IMR-90 (cell line): ENCODE results near the gene GCM1. TPM values are rescaled to one million over a fixed set of nuclear protein-coding genes. Genes with fewer than 3 reads are reported as not detected.

ENCODE experiments used
- ATAC-seq: fragments of 200-7000 bp; cut with Tn5 transposase; 2 replicates; pipeline ENCODE4 v1.9.1; 2020; ENCODE audit warnings: low read depth, mild to moderate bottlenecking, moderate library complexity
- BruUV-seq: library from RNA; stranded (reverse); fragments of 400-500 nt; replicated peaks from 2 replicates; lab custom pipeline; 2021; lab: Mats Ljungman, UMichigan
- CTCF ChIA-PET: fragments of 300-600 bp; formaldehyde crosslinking; extraction: SDS; loops from one replicate; lab custom pipeline; 2021; ENCODE audit warnings: antibody characterized with exemption; lab: Yijun Ruan, JAX
- POLR2A ChIA-PET: fragments of 300-600 bp; sonication (Branson Sonifier 250); formaldehyde crosslinking; loops from one replicate; lab custom pipeline; 2022; ENCODE audit warnings: antibody characterized with exemption; ENCODE audit not compliant: unreplicated experiment; lab: Charles Lee
- DNase-seq: peaks from one replicate; pipeline ENCODE4 v3.0.0; 2013
- H2AFZ ChIP-seq: replicated peaks from 2 replicates; pipeline ENCODE3; 2013; ENCODE audit warnings: low read length, mild to moderate bottlenecking; ENCODE audit not compliant: poor library complexity
- H2AK5ac ChIP-seq: 2 replicates; pipeline ENCODE4 v1.6.1; 2013; ENCODE audit warnings: low read depth, low read length, inconsistent platforms
- H2AK9ac ChIP-seq: replicated peaks from 2 replicates; pipeline ENCODE3; 2013; ENCODE audit warnings: mild to moderate bottlenecking, low read depth, low read length, moderate library complexity; ENCODE audit not compliant: poor library complexity
- H2BK120ac ChIP-seq: 2 replicates; pipeline ENCODE4 v1.6.1; 2013; ENCODE audit warnings: low read depth, low read length, inconsistent platforms
- H2BK15ac ChIP-seq: 3 replicates; pipeline ENCODE4 v1.6.1; 2013; ENCODE audit warnings: low read depth, low read length, inconsistent platforms
- H2BK20ac ChIP-seq: 2 replicates; pipeline ENCODE4 v1.6.1; 2013; ENCODE audit warnings: low read depth, mild to moderate bottlenecking, inconsistent platforms, low read length, moderate library complexity
- H2BK5ac ChIP-seq: 2 replicates; pipeline ENCODE4 v1.6.1; 2013; ENCODE audit warnings: mild to moderate bottlenecking, low read depth, low read length, inconsistent platforms; ENCODE audit not compliant: poor library complexity, severe bottlenecking
- H3K14ac ChIP-seq: replicated peaks from 2 replicates; pipeline ENCODE4 v1.6.1; 2013; ENCODE audit warnings: low read depth, low read length, inconsistent platforms
- H3K18ac ChIP-seq: 2 replicates; pipeline ENCODE4 v1.6.1; 2013; ENCODE audit warnings: low read depth, low read length, control low read depth
- H3K23ac ChIP-seq: 2 replicates; pipeline ENCODE4 v1.6.1; 2013; ENCODE audit warnings: low read depth, low read length, inconsistent platforms
- H3K27ac ChIP-seq: 2 replicates; pipeline ENCODE4 v1.5.1; 2013; ENCODE audit warnings: mild to moderate bottlenecking, control low read depth, low read length; ENCODE audit not compliant: insufficient read depth
- H3K27me3 ChIP-seq: 2 replicates; pipeline ENCODE4 v1.6.1; 2013; ENCODE audit warnings: low read length; ENCODE audit not compliant: control insufficient read depth, insufficient read depth
- H3K36me3 ChIP-seq: 2 replicates; pipeline ENCODE4 v1.6.1; 2013; ENCODE audit warnings: low read length, mixed read lengths; ENCODE audit not compliant: control insufficient read depth, insufficient read depth
- H3K4ac ChIP-seq: 2 replicates; pipeline ENCODE4 v1.6.1; 2013; ENCODE audit warnings: low read depth, low read length, inconsistent platforms
- H3K4me1 ChIP-seq: 2 replicates; pipeline ENCODE4 v1.6.1; 2013; ENCODE audit warnings: low read length, mixed read lengths; ENCODE audit not compliant: control insufficient read depth, insufficient read depth
- H3K4me2 ChIP-seq: 2 replicates; pipeline ENCODE4 v1.6.1; 2013; ENCODE audit warnings: low read depth, mild to moderate bottlenecking, control low read depth, low read length, moderate library complexity
- H3K4me3 ChIP-seq: 2 replicates; pipeline ENCODE4 v1.5.1; 2013; ENCODE audit warnings: low read depth, mild to moderate bottlenecking, control low read depth, low read length, moderate library complexity; ENCODE audit not compliant: insufficient read depth
- H3K56ac ChIP-seq: 2 replicates; pipeline ENCODE4 v1.6.1; 2013; ENCODE audit warnings: low read length, inconsistent platforms; ENCODE audit not compliant: insufficient read depth; ENCODE audit errors: extremely low read depth
- H3K79me1 ChIP-seq, 2 experiments: 2 replicates each; pipeline ENCODE4 v1.6.1; 2013; ENCODE audit warnings: low read length in 2 of 2, inconsistent platforms in 1 of 2, low read depth in 1 of 2
- H3K9ac ChIP-seq: 2 replicates; pipeline ENCODE4 v1.6.1; 2013; ENCODE audit warnings: low read depth, low read length, control low read depth
- H3K9me1 ChIP-seq: 2 replicates; pipeline ENCODE4 v1.6.1; 2013; ENCODE audit warnings: low read length, inconsistent platforms; ENCODE audit not compliant: insufficient read depth
- H3K9me3 ChIP-seq: 2 replicates; pipeline ENCODE4 v1.6.1; 2013; ENCODE audit warnings: low read length; ENCODE audit not compliant: control insufficient read depth, insufficient read depth
- H4K20me1 ChIP-seq: 2 replicates; pipeline ENCODE4 v1.6.1; 2013; ENCODE audit warnings: low read length, inconsistent platforms; ENCODE audit not compliant: insufficient read depth
- H4K5ac ChIP-seq: 2 replicates; pipeline ENCODE4 v1.6.1; 2013; ENCODE audit warnings: mild to moderate bottlenecking, low read depth, low read length, control low read depth
- H4K8ac ChIP-seq, 2 experiments: 2 replicates each; pipeline ENCODE4 v1.6.1; 2013; ENCODE audit warnings: low read depth in 2 of 2, low read length in 2 of 2, control low read depth in 1 of 2, inconsistent platforms in 1 of 2
- H4K91ac ChIP-seq: 2 replicates; pipeline ENCODE4 v1.6.1; 2013; ENCODE audit warnings: low read depth, low read length, inconsistent platforms; ENCODE audit not compliant: insufficient read depth
- BHLHE40 ChIP-seq: fragments of 150-350 bp; IDR thresholded peaks from 2 replicates; pipeline ENCODE4 v1.6.1; 2016; ENCODE audit warnings: mild to moderate bottlenecking, low read depth, low read length
- CEBPB ChIP-seq: IDR thresholded peaks from 2 replicates; pipeline ENCODE4 v1.6.1; 2012; ENCODE audit warnings: low read depth, low read length, improper control_type of control experiment
- CHD1 ChIP-seq: IDR thresholded peaks from 2 replicates; pipeline ENCODE4 v1.6.1; 2012; ENCODE audit warnings: low read depth, low read length, improper control_type of control experiment
- CTCF ChIP-seq: conservative IDR thresholded peaks from 2 replicates; pipeline ENCODE4 v1.5.1; 2012; ENCODE audit warnings: mild to moderate bottlenecking, low read depth, low read length, improper control_type of control experiment
- ELK1 ChIP-seq: fragments of 150-350 bp; IDR thresholded peaks from 2 replicates; pipeline ENCODE4 v1.6.1; 2016; ENCODE audit warnings: low read depth, mild to moderate bottlenecking, low read length, moderate library complexity, borderline replicate concordance
- FOS ChIP-seq: fragments of 150-350 bp; IDR thresholded peaks from 2 replicates; pipeline ENCODE4 v1.6.1; 2016; ENCODE audit warnings: low read depth, low read length
- MAZ ChIP-seq: IDR thresholded peaks from 2 replicates; pipeline ENCODE4 v1.6.1; 2012; ENCODE audit warnings: low read depth, mild to moderate bottlenecking, low read length, improper control_type of control experiment, moderate library complexity, borderline replicate concordance
- MXI1 ChIP-seq: IDR thresholded peaks from 2 replicates; pipeline ENCODE4 v1.6.1; 2012; ENCODE audit warnings: low read depth, mild to moderate bottlenecking, low read length, moderate library complexity, borderline replicate concordance
- NFE2L2 ChIP-seq: fragments of 150-350 bp; IDR thresholded peaks from 2 replicates; pipeline ENCODE4 v1.6.1; 2016; ENCODE audit warnings: low read depth, mild to moderate bottlenecking, low read length
- POLR2A ChIP-seq: IDR thresholded peaks from 2 replicates; pipeline ENCODE4 v1.6.1; 2012; ENCODE audit warnings: mild to moderate bottlenecking, low read depth, low read length
- RAD21 ChIP-seq: IDR thresholded peaks from 2 replicates; pipeline ENCODE4 v1.6.1; 2012; ENCODE audit warnings: low read length, improper control_type of control experiment
- RCOR1 ChIP-seq: IDR thresholded peaks from 2 replicates; pipeline ENCODE4 v1.6.1; 2012; ENCODE audit warnings: mild to moderate bottlenecking, low read length, improper control_type of control experiment; ENCODE audit not compliant: insufficient replicate concordance
- SMC3 ChIP-seq: fragments of 150-350 bp; IDR thresholded peaks from 2 replicates; pipeline ENCODE4 v1.6.1; 2016; ENCODE audit warnings: low read depth, mild to moderate bottlenecking, antibody characterized with exemption, low read length, moderate library complexity
- USF2 ChIP-seq: fragments of 150-350 bp; IDR thresholded peaks from 2 replicates; pipeline ENCODE4 v1.6.1; 2017; ENCODE audit warnings: mild to moderate bottlenecking, antibody characterized with exemption, low read length, low read depth
- dilution Hi-C: fragments of 300-500 bp; cut with HindIII; formaldehyde crosslinking; loops from one replicate; pipeline ENCODE4 v1.14.3; 2018; ENCODE audit warnings: low sequenced_read_pairs; ENCODE audit not compliant: unreplicated experiment
- in situ Hi-C: fragments of 300-500 bp; cut with MboI; formaldehyde crosslinking; loops from 3 replicates; pipeline ENCODE4 v1.14.3; 2019; ENCODE audit warnings: low sequenced_read_pairs, inconsistent platforms, mixed read lengths
- intact Hi-C: fragments of 100-400 bp; cut with micrococcal nuclease; formaldehyde crosslinking; loops from 2 replicates; pipeline ENCODE4 v1.10.0; 2022
- polyA plus RNA-seq, 3 experiments: library from polyadenylated mRNA; depleted of rRNA; stranded (reverse); fragments of >200 nt; gene quantifications; 2 replicates each; pipeline ENCODE4 v1.2.3, GENCODE V29; 2012; ENCODE audit warnings: low replicate concordance in 1 of 3
- total RNA-seq: library from RNA; depleted of rRNA; stranded (reverse); fragments of >200 nt; gene quantifications from 2 replicates; pipeline ENCODE4 v1.2.3, GENCODE V29; 2012

Gene GCM1
- total and polyA plus RNA-seq, 2 of the 4 experiments (the other 2 are of a cell fraction): not detected

GRCh38 chr6:53089948-53090347, 58.7 kb downstream of the GCM1 start:
- no peak overlapping the region for H3K27ac ChIP-seq
- no peak overlapping the region for H2BK15ac ChIP-seq
- H3K9ac ChIP-seq: no peak overlapping the region
- H3K79me1 ChIP-seq: 0 out of 4 replicates have a peak, but pooled peaks cover 0 to 2% of the 10 kb centered on the region in 2 experiments
- POLR2A ChIA-PET: no interaction called here
- H4K91ac ChIP-seq: no peak overlapping the region
- no TSS peak for BruUV-seq
- DNase-seq: no peak
- no peak for ATAC-seq
- no peaks in the 10 kb centered on the region; the same call in 1 of the 2 replicates for H3K9me1 ChIP-seq
- no peak overlapping the region for H3K4me3 ChIP-seq
- no peaks in the 10 kb centered on the region; the same call in 1 of the 2 replicates for H4K20me1 ChIP-seq
- intact Hi-C loops: no loop called here
- no peak overlapping the region for H2AK5ac ChIP-seq
- H3K9me3 ChIP-seq: no peaks in the 10 kb centered on the region
- TF ChIP-seq RCOR1: no peak
- TF ChIP-seq RAD21: no peak
- no peak for TF ChIP-seq SMC3
- TF ChIP-seq MXI1: no peak
- TF ChIP-seq CTCF: no peak
- no peak for TF ChIP-seq FOS
- TF ChIP-seq POLR2A: no peak
- TF ChIP-seq NFE2L2: no peak
- TF ChIP-seq ELK1: no peak
- TF ChIP-seq USF2: no peak
- TF ChIP-seq CEBPB: no peak
- no peak for TF ChIP-seq BHLHE40
- no peak for TF ChIP-seq CHD1
- no peak for TF ChIP-seq MAZ
- H3K36me3 ChIP-seq: peaks cover 33% of the 10 kb centered on the region
- dilution Hi-C loops: no loop called here
- no peak overlapping the region for H3K56ac ChIP-seq
- no peak overlapping the region for H2AK9ac ChIP-seq
- CTCF ChIA-PET: no interaction called here
- no peak overlapping the region for H2AFZ ChIP-seq
- H3K18ac ChIP-seq: no peak overlapping the region
- no peak overlapping the region for H2BK5ac ChIP-seq
- in situ Hi-C loops: no loop called here
- no peaks in the 10 kb centered on the region for H3K27me3 ChIP-seq
- H3K4me1 ChIP-seq: peaks cover 2% of the 10 kb centered on the region; the same call in 1 of the 2 replicates
- no peak overlapping the region for H3K23ac ChIP-seq
- no peak overlapping the region for H2BK120ac ChIP-seq
- H4K8ac ChIP-seq: no peak overlapping the region
- no peak overlapping the region for H3K14ac ChIP-seq
- H2BK20ac ChIP-seq: no peak overlapping the region
- no peak overlapping the region for H3K4ac ChIP-seq
- H3K4me2 ChIP-seq: no peak overlapping the region
- H4K5ac ChIP-seq: no peak overlapping the region
